Fibroblast of skin of scalp (primary cell): ENCODE data around the gene EIF2B4.
"Not testable (repeated sequence)": the region's sequence is repeated elsewhere in the genome, so short reads cannot be mapped to it uniquely, and the experiment has no call there.

ENCODE experiments used
- DNase-seq: peaks from one replicate; pipeline ENCODE4 v3.0.0-alpha.2; 2013

EIF2B4 gene

GRCh38 chr2:27377618-27378095 lies 7.5 kb upstream of the EIF2B4 start:
- DNase-seq: no peak

GRCh38 chr2:27376866-27377617 lies 6.9 kb upstream of the EIF2B4 start:
- no peak for DNase-seq

- no peak for DNase-seq
Measured at GRCh38 chr2:27376151-27376865, 6.2 kb upstream of the EIF2B4 start.

GRCh38 chr2:27375513-27376099 lies 5.5 kb upstream of the EIF2B4 start:
- no peak for DNase-seq

- DNase-seq: no peak
Measured at GRCh38 chr2:27373567-27373966, 3.4 kb upstream of the EIF2B4 start.

- no peak for DNase-seq
Measured at GRCh38 chr2:27372937-27373336, 2.8 kb upstream of the EIF2B4 start.

GRCh38 chr2:27370816-27371620 lies 880 bp upstream of the EIF2B4 start:
- peak; percentile 56 for DNase-seq

- DNase-seq: peak; percentile 43
Measured at GRCh38 chr2:27369471-27370025, 590 bp downstream of the EIF2B4 start.

GRCh38 chr2:27363933-27364332 lies 6.2 kb downstream of the EIF2B4 start:
- no peak for DNase-seq

- no peak for DNase-seq
Measured at GRCh38 chr2:27362678-27363420, 7.3 kb downstream of the EIF2B4 start.

GRCh38 chr2:27356382-27357181 lies 13.6 kb downstream of the EIF2B4 start, which contains the start of gene GTF3C2:
Gene GTF3C2, minus strand, starts transcription at chr2:27356764. Its CDS starts 13,210 bp downstream, at chr2:27343554.
- peak; percentile 98 for DNase-seq

GRCh38 chr2:27356056-27356381 lies 14.1 kb downstream of the EIF2B4 start:
- DNase-seq: peak; percentile 48

GRCh38 chr2:27354597-27354927 lies 15.6 kb downstream of the EIF2B4 start:
- no peak for DNase-seq

- DNase-seq: no peak
Measured at GRCh38 chr2:27353762-27354596, 16.2 kb downstream of the EIF2B4 start.

- not testable (repeated sequence) for DNase-seq
Measured at GRCh38 chr2:27353386-27353761, 16.8 kb downstream of the EIF2B4 start.

- no peak for DNase-seq
Measured at GRCh38 chr2:27351802-27352598, 18.1 kb downstream of the EIF2B4 start.

GRCh38 chr2:27350106-27350693 lies 19.9 kb downstream of the EIF2B4 start:
- no peak for DNase-seq

- no peak for DNase-seq
Measured at GRCh38 chr2:27347641-27348040, 22.5 kb downstream of the EIF2B4 start.

GRCh38 chr2:27336173-27336572 lies 34.0 kb downstream of the EIF2B4 start:
- DNase-seq: no peak
